Karpas-422 (cell line): ENCODE measurements around the gene ZMIZ1. TPM values are rescaled to one million over a fixed set of nuclear protein-coding genes. Genes with fewer than 3 reads are reported as not detected.

ENCODE experiments used
- DNase-seq: peaks from one replicate; pipeline ENCODE4 v3.0.0-alpha.2; 2015
- H2AFZ ChIP-seq: fragments of 200-600 bp; sonication (generic); 2 replicates; pipeline ENCODE4 v1.6.1; 2014; ENCODE audit warnings: antibody characterized with exemption, low read length, mixed read lengths
- H3K27ac ChIP-seq: fragments of 200-600 bp; sonication (generic); 2 replicates; pipeline ENCODE4 v1.5.1; 2014; ENCODE audit warnings: mild to moderate bottlenecking, low read length, moderate library complexity
- H3K27me3 ChIP-seq: fragments of 200-600 bp; sonication (generic); 2 replicates; pipeline ENCODE4 v1.6.1; 2014; ENCODE audit warnings: low read length, mixed read lengths
- H3K36me3 ChIP-seq: fragments of 200-600 bp; sonication (generic); 2 replicates; pipeline ENCODE4 v1.6.1; 2014; ENCODE audit warnings: low read length, mixed read lengths; ENCODE audit not compliant: insufficient read depth
- H3K4me1 ChIP-seq: fragments of 200-600 bp; sonication (generic); 2 replicates; pipeline ENCODE4 v1.6.1; 2014; ENCODE audit warnings: mild to moderate bottlenecking, low read length, mixed read lengths
- H3K4me2 ChIP-seq: fragments of 200-600 bp; sonication (generic); 2 replicates; pipeline ENCODE4 v1.6.1; 2014; ENCODE audit warnings: low read length, low read depth, mild to moderate bottlenecking; ENCODE audit not compliant: poor library complexity, severe bottlenecking
- H3K4me3 ChIP-seq: fragments of 200-600 bp; sonication (generic); 2 replicates; pipeline ENCODE4 v1.5.1; 2014; ENCODE audit warnings: mild to moderate bottlenecking, antibody characterized with exemption, low read length, mixed read lengths
- H3K79me2 ChIP-seq: fragments of 200-600 bp; sonication (generic); 2 replicates; pipeline ENCODE4 v1.6.1; 2014; ENCODE audit warnings: mild to moderate bottlenecking, low read length, mixed read lengths
- H3K9ac ChIP-seq: fragments of 200-600 bp; sonication (generic); 2 replicates; pipeline ENCODE4 v1.6.0; 2014; ENCODE audit warnings: low read length
- H3K9me2 ChIP-seq: fragments of 200-600 bp; sonication (generic), shearing (Covaris generic); replicated peaks from 2 replicates; pipeline ENCODE4 v1.6.0; 2014; ENCODE audit warnings: mild to moderate bottlenecking, low read length, moderate library complexity; ENCODE audit not compliant: insufficient read depth
- H3K9me3 ChIP-seq: fragments of 300-700, 200-600 bp; sonication (generic); 2 replicates; pipeline ENCODE4 v1.6.1; 2014; ENCODE audit warnings: low read length, mixed read lengths
- H4K20me1 ChIP-seq: fragments of 200-600 bp; sonication (generic); 2 replicates; pipeline ENCODE4 v1.6.1; 2014; ENCODE audit warnings: mild to moderate bottlenecking, antibody characterized with exemption, low read length, low read depth; ENCODE audit not compliant: insufficient read depth
- total RNA-seq: library from RNA; depleted of rRNA; stranded (reverse); fragments of >200 nt; shearing (Covaris generic); gene quantifications from 2 replicates; pipeline ENCODE4 v1.2.3, GENCODE V29; 2014; ENCODE audit warnings: low replicate concordance

ZMIZ1 gene
- total RNA-seq, 1 experiment from 2014 or later: 73.1 TPM

GRCh38 chr10:79184657-79185056 is 115.9 kb downstream of the ZMIZ1 start:
- Histone ChIP-seq H3K79me2 (no peaks in the 10 kb centered on the region), H3K9me2 (no peaks in the 10 kb centered on the region), H3K4me3 (no peak overlapping the region), H3K36me3 (no peaks in the 10 kb centered on the region), H3K9me3 (no peaks in the 10 kb centered on the region), H4K20me1 (peaks cover 13% of the 10 kb centered on the region; the same call in 1 of the 2 replicates), H2AFZ (no peak overlapping the region), H3K27ac (no peak overlapping the region), H3K4me1 (peaks cover 36% of the 10 kb centered on the region), H3K9ac (no peak overlapping the region), H3K4me2 (no peak overlapping the region), H3K27me3 (no peaks in the 10 kb centered on the region; the same call in 1 of the 2 replicates)
- peak; percentile 37 for DNase-seq

GRCh38 chr10:79185067-79185774 is 116.5 kb downstream of the ZMIZ1 start:
- H2AFZ ChIP-seq: no peak overlapping the region

GRCh38 chr10:79185796-79186374 is 117.1 kb downstream of the ZMIZ1 start:
- Histone ChIP-seq H3K4me1 (peaks cover 48% of the 10 kb centered on the region), H2AFZ (no peak overlapping the region), H3K9me2 (no peaks in the 10 kb centered on the region), H3K4me2 (peak overlapping the region; percentile 39), H3K27me3 (no peaks in the 10 kb centered on the region; the same call in 1 of the 2 replicates), H3K79me2 (no peaks in the 10 kb centered on the region), H3K9ac (no peak overlapping the region), H4K20me1 (peaks cover 8% of the 10 kb centered on the region; the same call in 1 of the 2 replicates), H3K4me3 (no peak overlapping the region), H3K9me3 (no peaks in the 10 kb centered on the region), H3K27ac (no peak overlapping the region), H3K36me3 (no peaks in the 10 kb centered on the region)
- no peak for DNase-seq

More at GRCh38 chr10:79185067-79185774, 116.5 kb downstream of the ZMIZ1 start:
- peaks cover 41% of the 10 kb centered on the region for H3K4me1 ChIP-seq
- no peaks in the 10 kb centered on the region for H3K79me2 ChIP-seq
- no peaks in the 10 kb centered on the region; the same call in 1 of the 2 replicates for H3K27me3 ChIP-seq
- H3K9me3 ChIP-seq: no peaks in the 10 kb centered on the region
- peaks cover 8% of the 10 kb centered on the region; the same call in 1 of the 2 replicates for H4K20me1 ChIP-seq
- no peaks in the 10 kb centered on the region for H3K36me3 ChIP-seq
- no peak overlapping the region for H3K9ac ChIP-seq
- H3K4me3 ChIP-seq: no peak overlapping the region
- H3K4me2 ChIP-seq: peak overlapping the region; percentile 39
- H3K27ac ChIP-seq: no peak overlapping the region
- no peaks in the 10 kb centered on the region for H3K9me2 ChIP-seq
- DNase-seq: peak; percentile 42

- no peak overlapping the region for H3K4me2 ChIP-seq
- no peak for DNase-seq
- peaks cover 55% of the 10 kb centered on the region for H3K4me1 ChIP-seq
- H3K27ac ChIP-seq: no peak overlapping the region
- H4K20me1 ChIP-seq: peaks cover 8% of the 10 kb centered on the region; the same call in 1 of the 2 replicates
- no peaks in the 10 kb centered on the region; the same call in 1 of the 2 replicates for H3K27me3 ChIP-seq
- no peak overlapping the region for H2AFZ ChIP-seq
- no peaks in the 10 kb centered on the region for H3K9me3 ChIP-seq
- H3K9me2 ChIP-seq: no peaks in the 10 kb centered on the region
- H3K9ac ChIP-seq: no peak overlapping the region
- H3K4me3 ChIP-seq: no peak overlapping the region
- H3K79me2 ChIP-seq: no peaks in the 10 kb centered on the region
- H3K36me3 ChIP-seq: no peaks in the 10 kb centered on the region
These were observed 117.8 kb downstream of the ZMIZ1 start for GRCh38 chr10:79186486-79187120.

- H3K4me2 ChIP-seq: no peak overlapping the region
- no peaks in the 10 kb centered on the region for H3K79me2 ChIP-seq
- no peaks in the 10 kb centered on the region for H3K9me2 ChIP-seq
- H3K4me3 ChIP-seq: no peak overlapping the region
- H3K36me3 ChIP-seq: no peaks in the 10 kb centered on the region
- H4K20me1 ChIP-seq: peaks cover 8% of the 10 kb centered on the region; the same call in 1 of the 2 replicates
- H2AFZ ChIP-seq: no peak overlapping the region
- H3K27ac ChIP-seq: no peak overlapping the region
- peaks cover 56% of the 10 kb centered on the region for H3K4me1 ChIP-seq
- no peaks in the 10 kb centered on the region for H3K9me3 ChIP-seq
- H3K27me3 ChIP-seq: no peaks in the 10 kb centered on the region; the same call in 1 of the 2 replicates
- no peak for DNase-seq
- H3K9ac ChIP-seq: no peak overlapping the region
These were observed 118.6 kb downstream of the ZMIZ1 start for GRCh38 chr10:79187121-79187940.

- no peak for DNase-seq
- Histone ChIP-seq H3K4me2 (no peak overlapping the region), H3K9me3 (no peaks in the 10 kb centered on the region), H3K36me3 (no peaks in the 10 kb centered on the region), H3K79me2 (no peaks in the 10 kb centered on the region), H3K27me3 (no peaks in the 10 kb centered on the region; the same call in 1 of the 2 replicates), H3K9me2 (no peaks in the 10 kb centered on the region), H3K4me3 (no peak overlapping the region), H4K20me1 (peaks cover 4% of the 10 kb centered on the region; the same call in 1 of the 2 replicates), H3K9ac (no peak overlapping the region), H3K27ac (no peak overlapping the region), H2AFZ (no peak overlapping the region), H3K4me1 (peaks cover 66% of the 10 kb centered on the region)
These were observed 119.6 kb downstream of the ZMIZ1 start for GRCh38 chr10:79188154-79188965.

- DNase-seq: no peak
- H2AFZ ChIP-seq: no peak overlapping the region
- H3K4me2 ChIP-seq: no peak overlapping the region
- no peaks in the 10 kb centered on the region for H3K9me2 ChIP-seq
- no peak overlapping the region for H3K9ac ChIP-seq
- no peaks in the 10 kb centered on the region; the same call in 1 of the 2 replicates for H3K27me3 ChIP-seq
- peaks cover 70% of the 10 kb centered on the region for H3K4me1 ChIP-seq
- no peak overlapping the region for H3K27ac ChIP-seq
- no peak overlapping the region for H3K4me3 ChIP-seq
- no peaks in the 10 kb centered on the region for H3K36me3 ChIP-seq
- H3K79me2 ChIP-seq: no peaks in the 10 kb centered on the region
- peaks cover 4% of the 10 kb centered on the region; the same call in 1 of the 2 replicates for H4K20me1 ChIP-seq
- no peaks in the 10 kb centered on the region for H3K9me3 ChIP-seq
These were observed 120.4 kb downstream of the ZMIZ1 start for GRCh38 chr10:79189181-79189580.
